Measurements from ENCODE around the gene SHB.
"Not testable (repeated sequence)": the region's sequence is repeated elsewhere in the genome, so short reads cannot be mapped to it uniquely, and the experiment has no call there.

Gene SHB

DNA sequence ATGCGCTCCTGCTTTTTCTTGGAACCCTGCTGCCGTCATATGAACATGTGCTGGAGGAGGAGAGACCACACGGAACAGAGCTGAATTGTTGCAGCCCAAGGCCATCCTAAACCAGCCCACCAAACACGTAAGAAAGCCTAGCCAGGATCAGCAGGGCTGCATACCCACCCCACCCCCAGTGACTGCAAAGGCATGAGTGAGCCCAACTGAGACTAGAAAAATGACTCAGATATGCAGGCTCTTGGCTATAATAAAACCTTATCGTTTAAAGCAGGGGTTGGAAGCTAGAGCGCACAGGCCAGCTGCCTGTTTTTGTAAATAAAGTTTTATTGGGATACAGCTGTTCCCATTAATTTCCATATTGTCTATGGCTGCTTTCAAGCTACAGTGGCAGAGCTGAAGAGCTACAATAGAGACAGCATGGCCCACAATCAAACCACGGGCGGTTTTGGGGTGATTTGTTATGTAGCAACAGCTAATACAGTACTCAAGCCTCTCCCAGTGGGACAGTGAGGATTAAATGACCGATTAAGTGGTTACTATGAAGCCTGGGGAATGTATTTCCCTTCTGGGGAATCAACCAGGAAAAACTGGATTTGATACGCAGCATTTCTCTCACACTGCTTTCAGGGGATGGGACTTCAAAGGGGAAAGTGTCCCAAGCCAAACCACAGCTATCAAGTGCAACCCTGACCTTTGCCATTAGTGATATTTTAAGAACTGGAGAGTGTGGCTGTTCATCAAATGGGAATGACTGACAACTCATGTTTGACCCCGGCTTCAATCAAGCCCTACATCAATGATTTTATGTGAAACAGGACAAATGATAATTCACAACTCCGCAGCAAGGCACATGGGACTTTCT, 6.3 kb downstream of the SHB start:
- DNase-seq = no peak

DNA sequence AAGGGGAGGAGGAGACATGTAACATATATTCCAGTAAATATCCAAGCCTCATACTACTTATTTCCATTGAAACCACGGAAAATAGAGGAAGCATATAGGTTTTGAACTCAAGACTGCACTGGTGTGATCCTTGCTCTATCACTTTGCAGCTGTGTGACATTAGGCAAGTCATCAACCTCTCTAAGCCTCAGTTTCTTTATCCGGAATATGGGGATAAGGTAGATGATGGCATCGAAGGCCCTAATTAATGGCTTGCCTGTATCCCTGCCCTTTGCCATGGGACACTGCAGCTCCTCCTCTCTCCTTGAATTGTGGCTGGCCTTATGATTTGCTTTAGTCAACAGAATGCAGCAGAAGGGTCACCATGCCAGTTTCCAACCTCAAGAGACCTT, 6.9 kb downstream of the SHB start:
- no peak for DNase-seq

DNA sequence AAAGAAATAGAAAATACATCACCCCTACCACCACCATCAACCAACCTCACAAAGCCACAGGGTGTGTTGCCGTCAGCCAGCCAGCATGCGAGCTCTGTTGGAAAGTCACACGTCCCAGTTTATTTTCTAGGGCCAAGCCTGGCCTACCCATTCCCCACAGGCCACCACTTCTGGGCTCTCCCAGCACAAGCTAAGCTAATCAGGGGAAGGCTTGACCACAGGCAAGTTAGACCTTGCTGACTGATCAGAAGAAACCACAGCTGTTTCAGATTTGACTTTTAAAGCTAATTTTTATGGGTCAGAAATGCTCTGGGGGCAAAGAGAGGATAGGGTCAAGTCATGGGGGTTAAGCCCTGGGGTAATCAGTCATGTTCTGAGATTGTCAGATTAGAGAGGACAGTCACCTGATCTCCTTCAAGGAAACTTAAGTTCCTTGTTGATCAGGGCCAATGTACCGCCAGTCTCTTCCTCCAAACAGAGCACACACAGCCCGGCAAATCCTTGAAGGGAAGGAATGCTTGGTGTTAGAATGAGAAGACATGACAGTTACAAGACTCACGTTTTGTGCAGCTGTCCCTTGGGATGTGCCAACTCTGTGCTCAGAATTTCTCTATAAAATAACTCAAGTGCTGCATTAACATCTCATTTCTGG, 7.6 kb downstream of the SHB start:
- no peak for DNase-seq

DNA sequence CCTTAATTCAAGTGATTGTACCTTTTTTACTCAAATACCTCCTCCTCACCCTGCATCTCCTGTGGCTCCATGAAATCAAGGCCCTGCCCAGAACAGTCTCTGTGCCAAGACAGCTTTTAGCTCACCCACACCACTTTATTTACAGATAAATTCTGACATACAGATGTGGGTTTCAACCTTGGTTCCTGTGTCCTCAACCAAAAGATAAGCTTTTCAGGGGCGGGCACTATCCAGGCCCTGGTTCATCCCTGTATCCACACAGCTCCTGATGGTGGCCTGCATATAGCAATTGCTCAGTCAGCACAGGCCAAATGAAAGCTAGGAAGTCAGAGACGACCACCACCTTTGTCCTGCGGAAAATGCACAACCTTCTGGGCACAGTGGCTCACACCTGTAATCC, 8.3 kb downstream of the SHB start:
- no peak for DNase-seq

DNA sequence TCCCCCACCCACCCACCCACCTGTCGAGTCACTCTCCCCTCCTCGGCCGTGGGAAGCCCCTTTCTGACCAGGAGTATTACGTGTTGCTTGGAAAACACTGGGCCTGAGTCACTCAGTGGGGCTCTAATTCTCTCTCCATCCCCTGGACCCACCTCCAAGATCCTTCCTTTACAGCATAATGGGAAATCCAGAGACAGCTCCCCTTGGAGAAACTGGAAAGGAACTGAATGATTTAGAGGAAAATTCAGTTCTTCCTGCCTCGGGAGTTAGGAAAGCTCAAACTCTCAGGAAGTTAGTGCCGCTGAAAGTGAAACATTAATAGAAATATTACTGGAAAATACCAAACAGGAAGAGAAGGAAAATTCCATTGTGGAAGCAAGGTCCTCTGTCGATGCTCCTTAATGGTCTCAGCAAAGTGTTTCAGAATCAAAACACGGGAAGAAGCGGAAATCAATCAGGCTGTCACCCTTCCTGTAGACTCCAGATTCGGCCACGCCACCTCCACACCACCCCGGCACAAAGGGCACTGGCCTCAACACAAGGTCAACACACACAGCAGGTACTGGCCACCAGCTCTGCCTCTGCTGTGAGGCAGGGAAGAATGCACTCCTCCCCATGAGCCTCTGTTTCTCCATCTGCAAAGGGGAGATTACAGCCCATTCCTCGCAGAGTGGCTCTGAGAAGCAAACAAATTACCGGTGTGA, 9.6 kb downstream of the SHB start:
- DNase-seq = no peak

DNA sequence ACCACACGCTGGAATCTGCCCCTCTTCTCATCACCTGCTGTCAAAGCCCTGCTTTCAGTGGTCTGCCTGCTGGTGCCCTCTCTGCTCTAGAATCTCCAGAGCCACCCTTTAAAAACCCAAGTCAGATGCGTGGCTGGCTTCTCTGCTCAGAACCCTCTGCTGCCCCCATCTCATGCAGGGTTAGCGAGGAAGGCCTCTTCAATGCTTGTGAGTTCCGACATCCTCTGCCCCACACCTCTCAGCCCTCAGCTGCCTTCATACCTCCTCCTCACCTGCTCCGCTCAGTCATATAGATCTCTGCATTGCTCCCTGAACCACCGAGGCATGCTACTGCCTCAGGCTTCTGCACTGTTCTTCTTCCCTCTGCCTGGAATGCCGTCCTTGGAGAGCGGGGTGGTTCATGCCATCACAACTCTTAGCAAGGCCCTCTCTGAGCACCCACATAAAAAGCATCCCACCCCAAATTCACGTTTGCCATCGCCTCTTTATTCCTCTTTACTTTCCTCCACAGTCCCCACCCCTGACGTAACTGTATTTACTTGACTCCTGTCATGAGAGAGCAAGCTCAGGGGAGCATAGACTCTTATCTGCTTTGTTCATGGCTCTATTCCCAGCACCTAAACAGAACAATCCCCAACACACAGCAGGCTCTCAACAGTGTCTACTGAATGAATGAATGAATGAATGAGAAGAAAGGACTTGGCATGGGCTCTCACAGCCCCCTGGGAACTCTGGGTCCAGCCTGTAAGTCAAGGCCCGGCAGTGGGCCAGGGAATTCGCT, 10.4 kb downstream of the SHB start:
- DNase-seq = no peak

DNA sequence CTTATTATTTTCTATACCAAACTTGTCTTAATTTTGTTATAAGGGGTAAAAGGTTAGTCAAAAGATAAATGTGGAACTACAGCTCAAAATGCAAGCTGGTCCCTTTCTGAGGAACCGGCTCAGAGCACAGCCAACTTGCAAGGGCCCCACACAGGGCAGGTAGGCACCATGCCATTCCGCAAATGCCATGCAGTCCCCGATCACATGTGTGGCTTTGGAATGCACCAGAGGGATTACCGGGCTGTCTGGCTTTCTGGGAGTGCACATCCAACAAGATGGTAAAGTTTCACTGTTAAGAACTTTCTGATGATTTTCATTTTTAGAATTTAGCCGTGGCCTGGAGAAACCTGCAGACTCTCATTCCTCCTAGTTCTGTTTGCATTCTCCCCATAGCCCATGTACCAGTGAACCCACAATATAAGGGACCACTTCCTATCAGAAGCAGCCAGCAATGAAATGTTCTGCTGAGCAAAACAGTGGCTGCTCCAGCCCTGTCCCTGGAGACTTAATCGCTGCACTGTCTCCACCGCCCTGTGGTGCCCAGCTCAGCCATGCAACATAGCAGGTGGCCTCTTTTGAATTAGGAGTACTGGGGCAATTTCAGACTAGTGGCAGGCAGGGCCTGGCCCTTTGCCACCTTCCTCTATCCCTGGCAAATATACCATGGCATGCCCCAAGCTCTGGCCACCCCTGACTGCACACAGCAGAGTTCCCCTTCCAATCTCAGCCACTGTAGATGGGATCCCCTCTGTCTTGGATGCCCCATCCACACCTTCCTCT, 11.4 kb downstream of the SHB start:
- DNase-seq = no peak

DNA sequence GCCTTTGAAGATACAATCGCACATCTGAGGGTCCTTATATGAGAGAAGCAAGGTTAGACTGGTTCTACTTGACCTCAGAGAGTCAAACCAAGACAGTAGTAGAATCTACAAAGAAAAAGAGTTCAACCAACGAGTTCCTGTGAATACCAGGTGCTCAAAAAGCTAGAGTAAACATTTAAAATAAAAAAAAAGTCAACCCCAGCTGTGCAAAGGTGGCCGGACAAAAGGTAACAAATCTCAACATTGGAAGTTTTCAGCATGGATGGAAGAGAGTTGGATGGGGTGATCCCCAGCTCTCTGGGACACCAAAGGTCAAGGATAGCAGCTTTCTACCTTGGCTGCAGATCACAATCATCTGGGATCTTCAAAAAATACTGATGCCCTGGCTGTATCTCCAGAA, 14.4 kb downstream of the SHB start:
- no peak for DNase-seq

DNA sequence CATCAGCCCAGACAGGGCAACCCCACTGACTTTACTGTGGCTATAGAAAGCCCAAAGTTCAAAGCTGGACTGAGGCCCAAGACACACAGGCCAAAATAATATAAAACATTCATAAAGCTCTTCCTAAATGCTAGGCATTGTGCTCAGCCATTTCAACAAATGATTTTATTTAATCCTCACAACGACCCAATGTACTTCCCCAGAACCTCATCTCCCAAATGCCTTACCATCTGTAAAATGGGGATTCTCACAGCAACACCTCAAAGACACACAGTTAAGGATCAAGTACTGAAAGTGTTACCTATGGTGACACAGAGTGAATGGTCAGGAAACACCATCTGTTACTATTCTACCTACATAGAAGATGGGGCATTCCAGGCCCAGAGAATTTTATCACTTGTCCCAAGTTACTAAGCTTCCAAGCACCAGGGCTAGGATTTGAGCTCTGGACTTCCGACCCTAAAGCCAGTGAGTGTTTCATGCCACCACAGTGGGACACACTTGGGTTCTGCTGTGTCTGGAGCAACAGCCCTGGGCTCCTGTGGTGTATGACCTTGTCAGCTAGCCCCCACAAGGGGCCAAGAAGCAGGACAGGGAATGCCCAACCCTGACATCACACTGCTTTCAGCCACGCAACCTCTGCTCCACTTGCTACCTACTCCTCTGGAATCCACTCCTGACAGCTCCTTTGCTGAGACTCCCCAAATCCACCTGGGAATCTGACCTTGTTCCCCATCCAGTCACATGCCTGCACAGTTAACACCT, 15.1 kb downstream of the SHB start:
- DNase-seq = no peak

DNA sequence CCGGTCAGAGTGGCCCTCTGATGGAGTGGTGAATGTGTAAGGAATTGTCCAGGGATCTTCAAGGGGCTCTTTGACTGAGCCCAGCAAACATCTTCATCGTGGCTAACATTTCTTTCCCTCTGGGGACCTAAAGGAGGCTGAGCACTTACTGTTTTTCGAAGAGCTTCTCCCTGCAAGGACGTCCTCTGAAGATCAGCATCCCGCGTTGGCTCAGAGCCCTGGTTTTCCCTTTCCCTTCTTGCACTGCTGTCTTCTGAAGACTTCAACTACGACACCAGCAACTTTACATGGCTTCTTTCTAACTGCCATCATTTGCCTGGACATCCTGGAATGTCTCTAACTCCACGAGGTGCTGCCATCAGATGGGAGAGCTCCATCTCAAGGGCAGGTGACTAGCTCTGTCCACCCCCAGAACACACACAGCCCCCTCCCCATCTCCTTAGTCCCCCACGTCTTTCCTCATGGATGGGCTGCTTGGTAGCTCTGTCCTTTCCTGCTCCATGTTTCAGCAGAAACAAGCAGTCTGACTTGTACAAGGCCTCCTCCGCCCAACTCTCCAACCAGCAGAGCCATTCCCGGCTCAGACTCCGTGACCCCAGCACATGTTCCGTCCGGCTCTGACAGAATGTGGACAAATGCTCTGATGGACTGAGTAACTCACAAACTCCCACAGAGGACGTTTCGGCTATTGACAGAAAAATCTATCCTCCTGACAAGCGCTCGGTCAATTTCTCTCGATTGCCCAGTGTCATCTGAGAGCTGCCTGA, 17.1 kb downstream of the SHB start:
- DNase-seq = no peak

DNA sequence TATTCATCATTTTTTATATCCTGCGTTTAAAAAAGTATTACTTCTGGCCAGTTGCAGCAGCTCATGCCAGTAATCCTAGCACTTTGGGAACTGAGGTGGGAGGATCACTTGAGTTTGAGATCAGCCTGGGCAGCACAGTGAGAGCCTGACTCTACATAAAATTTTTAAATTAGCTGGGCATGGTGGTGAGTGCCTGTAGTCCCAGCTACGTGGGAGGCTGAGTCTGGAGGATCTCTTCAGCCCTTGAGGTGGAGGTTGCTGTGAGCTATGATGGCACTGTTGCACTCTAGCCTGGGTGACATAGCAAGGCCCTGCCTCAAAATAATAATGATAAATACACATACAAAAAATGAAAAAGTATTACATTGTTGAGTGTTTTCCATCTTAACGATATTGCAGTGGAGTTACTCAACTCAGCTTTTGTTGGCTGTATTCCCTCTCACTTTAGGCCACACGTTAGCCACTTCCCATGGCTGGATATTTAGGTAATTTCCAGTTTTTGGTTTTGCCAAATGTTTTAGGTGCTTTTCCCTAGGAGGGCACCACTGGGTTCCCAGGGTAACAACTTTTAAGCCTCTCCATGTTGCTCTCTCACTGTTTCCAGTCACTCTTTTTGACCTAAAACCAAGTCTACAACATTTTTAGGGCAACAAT, 20.6 kb downstream of the SHB start:
- DNase-seq = no peak

DNA sequence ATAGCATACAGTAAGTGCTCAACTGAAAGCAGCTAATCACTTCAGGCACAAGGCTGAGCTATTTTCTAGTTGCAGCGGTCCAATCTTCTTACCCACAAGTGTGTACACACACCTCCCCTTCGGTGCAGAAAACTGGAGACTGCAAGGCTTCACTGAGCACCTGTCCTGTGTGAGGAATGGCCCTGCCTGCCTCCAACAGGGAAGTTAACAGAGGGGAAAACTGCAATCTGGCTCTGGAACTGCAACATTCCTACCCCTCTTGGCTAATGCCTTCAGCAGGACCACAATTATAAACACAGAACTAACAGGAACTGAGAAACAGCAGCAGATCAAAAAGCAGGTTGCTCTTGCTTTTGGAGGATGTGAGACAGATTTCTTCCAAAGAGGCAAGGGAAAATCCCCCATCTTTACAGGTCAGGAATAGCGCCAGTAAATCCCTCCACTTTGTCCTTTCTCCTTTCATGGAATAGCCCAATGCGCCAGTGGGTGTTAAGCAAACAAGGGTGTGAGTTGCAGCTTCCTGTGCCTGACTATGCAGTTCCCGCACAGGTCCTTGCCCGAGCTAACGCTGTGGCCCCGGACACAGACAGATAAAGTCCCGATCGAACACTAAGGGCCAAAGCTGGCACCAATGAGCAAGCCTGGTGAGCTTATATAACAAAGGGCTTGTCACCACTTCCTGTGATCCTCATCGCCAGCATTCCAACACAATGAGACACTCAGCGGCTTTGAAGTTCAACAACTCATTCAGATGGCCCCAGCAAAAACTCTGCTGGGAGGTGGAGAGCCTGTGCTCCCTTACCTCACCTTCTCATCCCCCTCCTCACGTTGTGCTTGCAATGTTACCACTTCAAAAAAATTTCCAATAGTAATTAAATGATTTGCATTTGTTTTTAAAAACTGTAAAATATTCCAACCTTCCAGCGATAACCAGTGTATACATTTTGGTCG, 21.5 kb downstream of the SHB start:
- DNase-seq = no peak

DNA sequence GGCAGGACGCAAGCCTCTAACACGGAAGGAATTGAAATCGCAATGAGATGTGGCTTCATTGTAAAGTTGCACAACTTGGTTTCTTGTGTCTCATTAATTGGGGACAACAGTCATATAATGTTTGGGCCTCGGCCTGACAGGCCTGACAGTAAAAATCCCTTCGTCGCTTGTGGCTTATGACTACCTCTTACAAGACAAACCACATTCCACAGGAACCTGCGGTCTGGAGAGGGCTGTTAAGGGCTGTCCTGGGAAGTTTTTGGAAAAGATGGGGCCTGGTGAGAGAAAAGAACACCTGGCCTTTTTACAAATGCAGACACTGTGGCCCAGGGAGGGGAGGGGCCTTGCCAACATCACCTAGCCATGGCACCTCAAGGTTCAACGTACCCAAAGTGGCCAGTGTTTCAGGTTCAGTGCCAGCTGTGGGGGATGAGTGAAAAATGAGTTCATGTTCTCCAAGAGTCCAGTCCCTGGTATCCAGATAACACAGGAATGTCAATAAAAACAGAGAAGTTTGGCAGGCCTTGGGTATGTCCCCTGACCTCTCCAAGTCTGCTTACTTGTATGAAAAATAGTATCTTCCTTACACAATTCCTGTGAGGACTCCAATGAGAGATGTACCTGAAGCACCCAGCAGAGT, 22.2 kb downstream of the SHB start:
- DNase-seq = peak in 1 of 2 donors; percentile 4

DNA sequence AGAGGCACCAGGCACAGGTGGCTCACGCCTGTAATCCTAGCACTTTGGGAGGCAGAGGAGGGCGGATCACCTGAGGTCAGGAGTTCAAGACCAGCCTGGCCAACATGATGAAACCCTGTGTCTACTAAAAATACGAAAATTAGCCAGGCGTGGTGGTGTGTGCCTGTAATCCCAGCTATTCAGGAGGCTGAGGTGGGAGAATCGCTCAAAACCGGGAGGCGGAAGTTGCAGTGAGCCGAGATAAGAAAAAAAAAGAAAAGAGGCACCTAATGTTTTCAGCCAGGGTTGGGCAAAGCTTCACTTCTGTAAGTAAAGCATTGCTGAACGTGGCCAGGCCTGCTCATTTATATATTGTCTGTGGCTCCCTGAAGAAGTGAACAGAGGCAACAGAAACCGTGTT, 23.1 kb downstream of the SHB start:
- not testable (repeated sequence) for DNase-seq

DNA sequence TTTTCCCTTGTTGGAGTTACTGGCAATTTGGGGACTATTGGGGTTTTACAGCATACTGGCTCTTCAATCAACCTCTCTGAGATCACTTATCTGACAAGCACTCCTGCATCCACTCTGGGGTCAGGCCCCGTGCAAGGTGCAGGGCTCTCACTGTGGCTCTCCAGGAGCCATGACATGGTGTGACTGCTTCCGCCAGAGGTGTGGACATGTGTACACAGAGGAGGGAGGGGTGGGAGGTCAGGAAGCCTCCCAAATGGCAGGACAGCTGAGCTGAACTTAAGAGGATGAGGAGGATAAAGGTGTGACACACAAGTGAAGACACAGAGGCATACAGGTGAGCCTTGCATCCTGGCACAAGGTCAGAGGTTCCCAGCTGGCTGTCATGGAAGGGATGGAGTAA, 24.3 kb downstream of the SHB start:
- no peak for DNase-seq

DNA sequence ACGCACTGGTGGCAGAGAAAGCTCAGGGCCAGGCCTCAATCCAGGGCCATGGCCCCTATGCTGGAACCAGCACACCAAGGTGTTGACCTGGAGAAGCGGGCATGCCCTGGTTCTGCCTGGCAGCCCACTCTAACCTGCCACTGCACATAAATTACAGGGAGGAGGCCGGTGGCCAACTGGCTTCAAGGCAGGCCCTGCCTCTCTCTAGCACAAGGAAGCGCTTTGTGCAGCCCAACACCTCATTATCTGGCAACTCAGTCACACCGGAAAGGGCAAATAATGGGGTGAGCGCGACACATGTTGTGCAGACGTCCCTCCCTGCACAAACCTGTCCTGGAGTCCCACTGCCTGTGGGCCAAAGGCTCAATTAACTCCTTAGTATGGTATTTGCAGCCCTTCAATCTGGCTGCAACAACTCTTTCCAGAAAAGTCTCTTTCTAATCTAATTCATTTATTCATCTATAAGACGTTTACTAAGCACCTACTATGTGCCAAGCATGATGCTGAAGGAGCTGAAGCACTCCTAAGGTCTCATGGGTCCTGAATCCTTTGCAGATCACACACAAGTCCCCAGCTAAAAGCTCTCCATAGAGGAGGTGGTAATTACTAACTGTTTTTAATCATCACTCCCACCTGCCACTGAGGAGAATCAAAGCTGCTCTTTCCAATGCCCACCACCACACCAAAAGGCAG, 24.9 kb downstream of the SHB start:
- DNase-seq = no peak

DNA sequence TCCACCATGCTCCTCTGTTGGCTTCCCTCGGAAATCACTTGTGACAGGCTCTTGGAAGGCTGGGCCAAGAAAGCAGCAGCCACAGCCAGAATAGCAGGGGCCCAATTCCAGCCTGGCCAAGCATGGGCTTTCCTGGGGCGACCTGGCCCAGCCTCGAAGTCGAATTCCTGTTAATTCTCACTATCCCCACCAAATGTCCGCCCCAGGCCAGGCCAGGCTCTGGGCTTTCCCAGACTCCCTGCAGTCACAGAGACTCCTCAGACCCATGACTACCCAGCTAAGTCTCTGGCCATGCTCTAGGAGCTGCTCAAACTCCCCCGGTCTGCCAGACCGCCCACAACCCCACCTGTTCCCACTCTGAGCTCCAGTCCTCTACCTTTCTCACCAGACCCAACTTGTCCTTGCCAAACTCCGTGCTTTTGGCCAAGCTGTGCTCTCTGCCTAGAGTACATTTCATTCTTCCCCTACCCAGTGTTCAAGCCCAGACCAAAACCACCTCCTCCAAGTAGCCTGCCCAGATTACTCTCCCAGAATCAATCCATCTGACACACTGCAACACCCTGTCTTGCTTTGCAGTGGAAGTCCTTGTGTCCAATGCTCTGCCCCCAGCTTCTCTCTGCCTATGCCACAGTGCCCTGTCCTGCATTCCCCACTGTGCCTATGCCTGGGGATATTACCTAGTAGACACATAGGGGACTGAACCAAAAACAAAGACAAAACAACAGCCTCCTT, 26.2 kb downstream of the SHB start:
- no peak for DNase-seq
